HG03159 (cell line): ENCODE measurements around the gene TAF10.

Source experiments
- ATAC-seq: cut with Tn5 transposase; IDR thresholded peaks from one replicate; pipeline ENCODE4 v1.9.1; 2021; ENCODE audit warnings: mild to moderate bottlenecking, moderate library complexity; ENCODE audit not compliant: unreplicated experiment

Gene TAF10

GRCh38 chr11:6561288-6561687 is 50.7 kb downstream of the TAF10 start:
- ATAC-seq: no peak
